NCI-H226 (cell line): ENCODE data around the gene KRT34.

Source experiments
- DNase-seq: peaks from one replicate; pipeline ENCODE4 v3.0.0-alpha.2; 2015

The KRT34 gene

GRCh38 chr17:41329279-41329948 is 52.7 kb downstream of the KRT34 start:
- DNase-seq = no peak

DNA sequence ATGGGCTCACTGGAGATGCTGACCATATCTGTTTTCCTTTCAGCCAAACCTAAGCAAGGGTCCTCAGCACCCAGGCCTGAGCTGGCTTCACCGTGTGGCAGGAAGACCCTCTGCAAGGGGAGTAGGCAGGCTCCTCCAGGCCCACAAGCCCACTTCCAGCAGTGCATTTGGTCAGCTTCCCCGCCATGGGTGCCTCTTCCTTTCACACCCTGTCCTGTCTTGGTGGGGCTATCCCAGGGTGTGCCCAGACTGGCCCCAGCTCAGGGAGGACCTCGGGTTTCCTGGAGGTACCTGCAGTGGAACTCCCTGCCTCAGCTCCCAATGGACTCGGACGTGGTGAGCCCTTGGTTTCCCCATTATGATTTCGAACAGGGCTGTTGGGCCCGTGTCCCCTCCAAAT is 53.9 kb downstream of the KRT34 start:
- DNase-seq = no peak
